ENCODE data around the gene ANKRD65.

GRCh38 chr1:1385931-1386330, 35.1 kb downstream of the ANKRD65 start:
- no peak for TF ChIP-seq POLR2A (IDR thresholded peaks at IDR 0.05; ENCODE audit: low read length)
- no peak for TF ChIP-seq GATA1 (IDR thresholded peaks at IDR 0.05; ENCODE audit: low read depth, low read length)

Measured in erythroblast (primary cell).